Uterus (tissue), 4 donors: ENCODE data around the gene B3GALT5. TPM values are rescaled to one million over a fixed set of nuclear protein-coding genes. Genes with fewer than 3 reads are reported as not detected.

Experiments used
- DNase-seq, 2 donors: peaks; one replicate each; pipeline ENCODE4 v3.0.0-alpha.2; 2019 to 2020
- H3K27ac ChIP-seq, 2 donors: fragments of 200-600 bp; sonication (generic); 1 replicate in 1 of 2; 2 replicates in 1 of 2; pipeline ENCODE4 v1.5.1; 2016 to 2018
- H3K27me3 ChIP-seq, 2 donors: fragments of 200-600 bp; sonication (generic); one replicate each; pipeline ENCODE4 v1.5.1; 2018 to 2019; ENCODE audit warnings: control low read depth in 1 of 2
- H3K36me3 ChIP-seq, 2 donors: fragments of 200-600 bp; sonication (generic); one replicate each; pipeline ENCODE4 v1.5.1; 2019; ENCODE audit warnings: control low read depth in 1 of 2
- H3K4me1 ChIP-seq, 2 donors: fragments of 200-600 bp; sonication (generic); one replicate each; pipeline ENCODE4 v1.5.1; 2018 to 2019; ENCODE audit warnings: control low read depth in 1 of 2
- H3K4me3 ChIP-seq, 2 donors: fragments of 200-600 bp; sonication (generic); 1 replicate in 1 of 2; 2 replicates in 1 of 2; pipeline ENCODE4 v1.5.1; 2018 to 2019; ENCODE audit warnings: mild to moderate bottlenecking in 1 of 2
- H3K9me3 ChIP-seq, 2 donors: fragments of 200-600 bp; sonication (generic); one replicate each; pipeline ENCODE4 v1.5.1; 2019; ENCODE audit warnings: control low read depth in 1 of 2
- CTCF ChIP-seq, 4 experiments: fragments of 200-600 bp in 2 of 4; fragments of 450-650 bp in 2 of 4; sonication (generic) in 2 of 4; IDR thresholded peaks; one replicate each; pipeline ENCODE4 v1.5.1; 2016 to 2019; ENCODE audit warnings: antibody characterized with exemption in 4 of 4, mild to moderate bottlenecking in 2 of 4, moderate library complexity in 1 of 4
- POLR2A ChIP-seq, 2 donors: fragments of 450-650 bp; IDR thresholded peaks; one replicate each; pipeline ENCODE4 v1.6.1; 2016; ENCODE audit warnings: antibody characterized with exemption in 2 of 2, mild to moderate bottlenecking in 1 of 2, moderate library complexity in 1 of 2
- intact Hi-C: fragments of 100-400 bp; cut with DNase I; formaldehyde crosslinking; loops from one replicate; pipeline ENCODE4 v1.15.1; 2023; ENCODE audit warnings: low total_unique reads
- total RNA-seq, 4 donors: library from RNA; depleted of rRNA in 3 of 4; stranded (reverse); fragments of >200 nt in 3 of 4; gene quantifications; one replicate each; pipeline versions ENCODE4 v1.1.0 to v1.2.4, GENCODE V29; 2014 to 2023
- donor health status: DM: yes; HTN: yes; CAD: no.

The B3GALT5 gene
- total RNA-seq, 4 donors from 2014 or later, result 0.26 to 2.7 (median 0.65) TPM

- TF ChIP-seq CTCF (IDR thresholded peaks at IDR 0.05) (no peak), POLR2A (IDR thresholded peaks at IDR 0.05) (no peak)
- Histone ChIP-seq H3K27ac (no peak overlapping the region), H3K9me3 (no peaks in the 10 kb centered on the region), H3K4me3 (no peak overlapping the region), H3K4me1 (no peaks in the 10 kb centered on the region), H3K36me3 (no peaks in the 10 kb centered on the region), H3K27me3 (no peaks in the 10 kb centered on the region)
- intact Hi-C loops, result no loop called here
- DNase-seq, result no peak
Measured at GRCh38 chr21:39575775-39576174, 37.0 kb upstream of the B3GALT5 start.

GRCh38 chr21:39576518-39577128 lies 36.1 kb upstream of the B3GALT5 start:
- TF ChIP-seq POLR2A (IDR thresholded peaks at IDR 0.05), result no peak
- no peak for TF ChIP-seq CTCF (IDR thresholded peaks at IDR 0.05)
- Histone ChIP-seq H3K27ac (no peak overlapping the region), H3K4me3 (no peak overlapping the region), H3K27me3 (no peaks in the 10 kb centered on the region), H3K36me3 (no peaks in the 10 kb centered on the region), H3K4me1 (no peaks in the 10 kb centered on the region), H3K9me3 (no peaks in the 10 kb centered on the region)
- intact Hi-C loops, result no loop called here
- no peak for DNase-seq

- Histone ChIP-seq H3K27me3 (no peaks in the 10 kb centered on the region), H3K4me3 (no peak overlapping the region), H3K27ac (no peak overlapping the region), H3K9me3 (no peaks in the 10 kb centered on the region), H3K4me1 (no peaks in the 10 kb centered on the region), H3K36me3 (no peaks in the 10 kb centered on the region)
- TF ChIP-seq CTCF (IDR thresholded peaks at IDR 0.05) (no peak), POLR2A (IDR thresholded peaks at IDR 0.05) (no peak)
- no peak for DNase-seq
- intact Hi-C loops, result no loop called here
Measured at GRCh38 chr21:39579734-39580332, 32.9 kb upstream of the B3GALT5 start.

GRCh38 chr21:39580744-39581143 lies 32.0 kb upstream of the B3GALT5 start:
- Histone ChIP-seq H3K36me3 (no peaks in the 10 kb centered on the region), H3K27ac (no peak overlapping the region), H3K4me3 (no peak overlapping the region), H3K9me3 (no peaks in the 10 kb centered on the region), H3K27me3 (no peaks in the 10 kb centered on the region), H3K4me1 (no peaks in the 10 kb centered on the region)
- DNase-seq, result no peak
- intact Hi-C loops, result no loop called here
- no peak for TF ChIP-seq POLR2A (IDR thresholded peaks at IDR 0.05)
- no peak for TF ChIP-seq CTCF (IDR thresholded peaks at IDR 0.05)

GRCh38 chr21:39581414-39581813 lies 31.3 kb upstream of the B3GALT5 start:
- no peak for DNase-seq
- Histone ChIP-seq H3K4me1 (no peaks in the 10 kb centered on the region), H3K36me3 (no peaks in the 10 kb centered on the region), H3K4me3 (no peak overlapping the region), H3K9me3 (no peaks in the 10 kb centered on the region), H3K27me3 (no peaks in the 10 kb centered on the region), H3K27ac (no peak overlapping the region)
- TF ChIP-seq POLR2A (IDR thresholded peaks at IDR 0.05), result no peak
- no peak for TF ChIP-seq CTCF (IDR thresholded peaks at IDR 0.05)
- intact Hi-C loops, result no loop called here
